ENCODE data around the gene RTTN. TPM values are rescaled to one million over a fixed set of nuclear protein-coding genes. Genes with fewer than 3 reads are reported as not detected.
A peak's percentile ranks its signal among the peaks of the same experiment; 100 is the strongest.

The RTTN gene
- total and polyA plus RNA-seq, 2 of the 13 experiments (the other 11 are each of a cell fraction or from before 2014, with no cell fraction given) = 5.4 to 18.7 TPM

DNA sequence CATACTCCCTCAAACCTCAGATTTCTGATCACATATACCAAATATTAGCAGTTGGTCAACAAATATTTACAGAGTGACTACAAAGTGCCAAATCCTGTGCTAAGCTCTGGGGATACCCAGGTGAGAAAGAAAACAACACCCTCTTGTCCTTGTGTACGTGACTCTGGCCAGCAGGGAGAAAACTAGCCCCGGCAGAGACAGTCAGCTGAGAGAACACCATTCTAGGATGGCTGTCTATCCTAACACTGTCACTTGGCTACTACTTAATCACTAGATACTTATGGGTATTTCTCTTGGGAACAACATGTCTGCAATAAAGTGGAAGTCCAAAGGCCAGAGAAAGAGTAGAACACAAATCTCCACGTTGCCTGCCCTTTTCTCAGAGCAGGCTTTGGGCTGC, 199.9 kb downstream of the RTTN start (continued):
- TF ChIP-seq ZNF513 (CRISPR knock-in tag; conservative IDR thresholded peaks at IDR 0.05) (no peak), ZNF619 (CRISPR knock-in tag; IDR thresholded peaks at IDR 0.05) (no peak), ZNF589 (CRISPR knock-in tag; conservative IDR thresholded peaks at IDR 0.05) (no peak), TCF7 (IDR thresholded peaks at IDR 0.05; ENCODE audit: low read depth) (peak; percentile 57), POLR2G (IDR thresholded peaks at IDR 0.05; ENCODE audit: low read depth, low read length) (no peak), SALL1 (CRISPR knock-in tag; IDR thresholded peaks at IDR 0.05) (peak; percentile 74), SRSF9 (IDR thresholded peaks at IDR 0.05; ENCODE audit: borderline replicate concordance, insufficient read depth, low read depth, low read length, poor library complexity, severe bottlenecking) (no peak)
- TF ChIP-seq, protein P1, sequence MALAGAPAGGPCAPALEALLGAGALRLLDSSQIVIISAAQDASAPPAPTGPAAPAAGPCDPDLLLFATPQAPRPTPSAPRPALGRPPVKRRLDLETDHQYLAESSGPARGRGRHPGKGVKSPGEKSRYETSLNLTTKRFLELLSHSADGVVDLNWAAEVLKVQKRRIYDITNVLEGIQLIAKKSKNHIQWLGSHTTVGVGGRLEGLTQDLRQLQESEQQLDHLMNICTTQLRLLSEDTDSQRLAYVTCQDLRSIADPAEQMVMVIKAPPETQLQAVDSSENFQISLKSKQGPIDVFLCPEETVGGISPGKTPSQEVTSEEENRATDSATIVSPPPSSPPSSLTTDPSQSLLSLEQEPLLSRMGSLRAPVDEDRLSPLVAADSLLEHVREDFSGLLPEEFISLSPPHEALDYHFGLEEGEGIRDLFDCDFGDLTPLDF (CRISPR knock-in tag; IDR thresholded peaks at IDR 0.05) = no peak
- TF ChIP-seq, protein P2, sequence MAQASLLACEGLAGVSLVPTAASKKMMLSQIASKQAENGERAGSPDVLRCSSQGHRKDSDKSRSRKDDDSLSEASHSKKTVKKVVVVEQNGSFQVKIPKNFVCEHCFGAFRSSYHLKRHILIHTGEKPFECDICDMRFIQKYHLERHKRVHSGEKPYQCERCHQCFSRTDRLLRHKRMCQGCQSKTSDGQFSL (CRISPR knock-in tag; IDR thresholded peaks at IDR 0.05) = no peak

DNA sequence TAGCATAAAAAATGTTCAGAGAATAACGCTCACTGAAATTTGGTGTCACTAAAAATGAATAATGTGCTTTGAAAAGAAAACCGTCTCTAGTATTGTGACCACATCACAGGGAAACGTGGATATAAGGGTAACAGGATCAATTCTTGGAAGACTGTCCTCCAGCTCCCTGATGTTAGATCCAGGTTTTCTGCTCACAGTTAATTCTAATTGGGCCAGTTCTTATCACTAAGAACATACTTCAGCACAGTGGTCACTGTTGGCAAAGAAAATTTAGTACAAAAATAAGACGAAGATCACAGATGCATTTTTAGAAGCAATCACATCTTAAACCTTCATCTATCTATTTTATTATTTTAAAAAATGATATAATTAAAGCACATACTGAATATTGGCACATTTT, 200.8 kb downstream of the RTTN start:
- in situ Hi-C loops (cut with HindIII; ENCODE audit: extremely low pct_ligation_motif_present, low pct_unique_long_range_greater_than_20kb) (no loop called here), intact Hi-C loops (cut with micrococcal nuclease; ENCODE audit: unreplicated experiment) (no loop called here)
- no peaks in the 10 kb centered on the region for H3K27me3 ChIP-seq (ENCODE audit: control insufficient read depth in 1 of 2, insufficient read depth in 2 of 2, low read length in 2 of 2)
- ChIA-PET POLR2A (no interaction called here), CTCF (ENCODE audit: low intra/inter-chr PET ratio, low total read pairs) (no interaction called here)
- no peak overlapping the region for H3K27ac ChIP-seq (ENCODE audit: extremely low read length, insufficient read depth, low read length)
- H2AFZ ChIP-seq (ENCODE audit: low read length) = no peak overlapping the region
- no peak for ATAC-seq
- no peaks in the 10 kb centered on the region for H3K79me2 ChIP-seq (ENCODE audit: insufficient read depth, low read length)
- no peaks in the 10 kb centered on the region for H4K20me1 ChIP-seq (ENCODE audit: insufficient read depth, low read length)
- peaks cover 24% of the 10 kb centered on the region for H3K4me1 ChIP-seq (ENCODE audit: insufficient read depth, low read length)
- H3K9ac ChIP-seq (ENCODE audit: insufficient read depth, low read depth, low read length) = no peak overlapping the region
- no peak overlapping the region for H3K4me2 ChIP-seq (ENCODE audit: low read depth, low read length)
- H3K36me3 ChIP-seq (replicated peaks in 1 of 2; ENCODE audit: control insufficient read depth in 1 of 2, insufficient read depth in 2 of 2, low read length in 2 of 2) = peaks cover 0 to 3% of the 10 kb centered on the region in 2 experiments; a peak in 1 of 5 replicates
- H3K9me3 ChIP-seq (ENCODE audit: low read length) = no peaks in the 10 kb centered on the region
- no peak for DNase-seq (ENCODE audit: low spot score)
- BruUV-seq (replicated peaks) = no TSS peak
- FAIRE-seq = no peak
- no peak overlapping the region for H3K4me3 ChIP-seq (replicated peaks in 1 of 3; ENCODE audit: insufficient read depth in 1 of 3, low read depth in 2 of 3, low read length in 3 of 3)
- 98% methylated on average over 4 of the region's 4 CpGs for WGBS (ENCODE audit: low lambda C conversion rate)
- TF ChIP-seq ZSCAN31 (CRISPR knock-in tag; IDR thresholded peaks at IDR 0.05; ENCODE audit: low read depth) (no peak), ZNF777 (CRISPR knock-in tag; IDR thresholded peaks at IDR 0.05) (no peak), E2F5 (CRISPR knock-in tag; conservative IDR thresholded peaks at IDR 0.05) (no peak), TGIF2 (CRISPR knock-in tag; IDR thresholded peaks at IDR 0.05) (no peak), DBP (CRISPR knock-in tag; IDR thresholded peaks at IDR 0.05; ENCODE audit: not compliant biosample characterization) (no peak), SP5 (CRISPR knock-in tag; IDR thresholded peaks at IDR 0.05; ENCODE audit: borderline replicate concordance, low read depth) (no peak), SP4 (CRISPR knock-in tag; IDR thresholded peaks at IDR 0.05) (no peak), ZNF264 (CRISPR knock-in tag; IDR thresholded peaks at IDR 0.05) (no peak), ZNF547 (CRISPR knock-in tag; IDR thresholded peaks at IDR 0.05) (no peak), PAWR (CRISPR knock-in tag; IDR thresholded peaks at IDR 0.05; ENCODE audit: borderline replicate concordance) (no peak)
- TF ChIP-seq, protein P3, sequence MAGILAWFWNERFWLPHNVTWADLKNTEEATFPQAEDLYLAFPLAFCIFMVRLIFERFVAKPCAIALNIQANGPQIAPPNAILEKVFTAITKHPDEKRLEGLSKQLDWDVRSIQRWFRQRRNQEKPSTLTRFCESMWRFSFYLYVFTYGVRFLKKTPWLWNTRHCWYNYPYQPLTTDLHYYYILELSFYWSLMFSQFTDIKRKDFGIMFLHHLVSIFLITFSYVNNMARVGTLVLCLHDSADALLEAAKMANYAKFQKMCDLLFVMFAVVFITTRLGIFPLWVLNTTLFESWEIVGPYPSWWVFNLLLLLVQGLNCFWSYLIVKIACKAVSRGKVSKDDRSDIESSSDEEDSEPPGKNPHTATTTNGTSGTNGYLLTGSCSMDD (CRISPR knock-in tag; IDR thresholded peaks at IDR 0.05) = no peak
